ENCODE data around the gene CDK5RAP2.
A peak's percentile ranks its signal among the peaks of the same experiment; 100 is the strongest.

The CDK5RAP2 gene

DNA sequence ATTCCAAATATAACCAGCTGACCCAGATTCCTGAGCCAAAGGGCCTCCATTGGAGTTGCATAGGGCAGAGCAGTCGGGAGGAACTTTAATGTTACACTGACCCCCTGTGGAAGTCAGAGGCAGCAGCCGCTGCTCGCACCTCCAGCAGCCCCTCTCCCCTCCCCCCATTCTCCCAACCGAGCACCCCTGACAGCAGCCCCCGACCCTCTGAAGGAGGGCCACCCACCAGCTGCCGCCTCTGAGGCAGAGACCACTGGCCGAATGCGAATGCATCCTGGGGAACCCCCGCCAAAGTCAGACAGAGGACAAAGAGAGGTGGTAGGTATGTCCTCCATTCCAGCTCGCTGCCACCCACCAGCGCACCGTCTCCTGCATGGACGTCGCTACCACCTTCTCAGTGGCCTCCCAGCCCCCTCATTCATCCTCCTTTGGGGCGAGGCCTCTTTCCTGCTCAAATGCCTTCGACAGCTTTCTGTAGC is 231.0 kb downstream of the CDK5RAP2 start:
- DNase-seq (ENCODE audit: low spot score) = peak; percentile 67

DNA sequence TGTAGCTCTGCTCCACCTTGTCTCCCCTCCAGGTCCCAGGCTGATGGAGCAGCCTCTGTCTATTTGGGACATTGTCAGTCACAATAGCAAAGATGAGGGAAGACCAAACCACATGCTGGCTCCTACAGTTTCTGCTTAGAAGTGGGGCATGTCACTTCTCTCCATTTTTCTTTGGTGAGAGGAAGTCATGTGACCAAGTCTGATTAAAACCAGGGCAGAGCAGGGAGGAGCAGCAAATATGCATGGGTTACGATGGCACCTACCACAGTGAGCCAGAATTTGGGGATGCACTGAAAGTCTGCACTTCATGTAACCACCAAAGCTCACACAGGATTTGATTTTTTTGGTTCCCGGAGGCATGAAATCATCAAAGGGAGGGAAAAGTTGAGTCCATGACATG is 234.6 kb downstream of the CDK5RAP2 start:
- no peak for DNase-seq (ENCODE audit: low spot score)

DNA sequence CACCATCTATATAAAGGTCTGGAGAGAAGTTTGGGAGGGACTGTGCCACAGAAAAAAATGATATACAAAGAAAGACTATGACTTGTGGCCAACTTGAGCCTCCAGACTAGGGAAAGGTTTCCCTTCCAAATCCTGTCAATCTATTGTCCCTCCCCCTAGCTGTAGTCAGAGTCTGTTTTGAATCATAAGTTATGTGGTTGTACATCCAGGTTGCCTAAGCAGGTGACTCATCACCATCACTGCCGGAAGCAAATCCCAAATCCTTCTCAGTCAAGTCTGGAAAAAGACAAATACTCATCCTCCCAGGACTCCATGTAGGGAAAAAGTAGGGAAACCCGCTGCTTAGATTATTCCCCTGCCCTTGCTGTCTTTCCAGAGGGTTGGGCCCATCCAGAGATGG is 235.7 kb downstream of the CDK5RAP2 start:
- peak; percentile 69 for DNase-seq (ENCODE audit: low spot score)

DNA sequence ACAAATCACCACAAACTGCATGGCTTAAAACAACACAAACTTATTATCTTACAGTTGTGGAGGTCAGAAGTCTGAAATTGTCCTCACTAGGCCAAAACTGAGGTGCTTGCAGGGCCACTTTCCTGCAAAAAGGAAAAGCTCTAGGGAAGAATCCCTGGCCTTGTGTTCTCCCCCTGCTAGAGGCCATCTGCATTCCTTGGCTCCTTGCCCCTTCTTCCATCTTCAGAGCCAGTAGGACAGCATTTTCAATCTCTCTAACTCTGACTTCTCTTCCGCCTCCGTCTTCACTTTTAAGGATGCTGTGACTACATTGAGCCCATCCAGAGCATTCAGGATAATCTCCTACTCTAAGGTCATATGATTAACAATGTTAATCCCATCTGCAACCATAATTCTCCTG is 236.6 kb downstream of the CDK5RAP2 start:
- no peak for DNase-seq (ENCODE audit: low spot score)
